ENCODE results near the gene AUTS2. TPM values are rescaled to one million over a fixed set of nuclear protein-coding genes. Genes with fewer than 3 reads are reported as not detected.

AUTS2 gene
- polyA plus RNA-seq, 1 experiment: 0.54 TPM

DNA sequence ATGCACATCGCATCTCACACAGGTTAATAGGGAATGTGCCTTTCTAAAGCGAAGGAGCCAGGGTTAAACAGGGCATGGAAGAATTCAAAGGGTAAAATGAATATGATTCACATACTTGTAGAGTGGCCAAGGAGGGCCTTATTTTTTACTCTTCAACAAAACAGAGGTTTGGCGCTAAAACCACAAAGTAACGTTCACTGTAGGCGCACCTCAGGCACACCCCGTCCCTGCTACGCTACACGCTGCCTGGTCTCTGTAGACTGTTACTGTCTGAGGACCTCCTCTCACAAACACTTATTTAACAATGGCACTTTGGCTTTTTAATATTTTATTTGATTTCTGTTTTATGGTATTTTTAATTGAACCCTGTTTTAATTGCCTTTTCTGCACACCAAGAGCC lies 1071.6 kb downstream of the AUTS2 start:
- CTCF ChIA-PET: no interaction called here
- no peak for DNase-seq (ENCODE audit: low read depth)

GRCh38 chr7:70670288-70670687 lies 1072.0 kb downstream of the AUTS2 start:
- ChIA-PET POLR2A (no interaction called here), CTCF (no interaction called here)
- Histone ChIP-seq H3K36me3 (ENCODE audit: control insufficient read depth, insufficient read depth, low read length) (no peaks in the 10 kb centered on the region), H3K4me3 (ENCODE audit: low read depth, low read length) (no peak overlapping the region), H3K27me3 (ENCODE audit: control insufficient read depth, insufficient read depth, low read length) (no peaks in the 10 kb centered on the region)
- DNase-seq (ENCODE audit: low read depth): no peak
- TF ChIP-seq CTCF (IDR thresholded peaks at IDR 0.05; ENCODE audit: insufficient read depth, low read depth, low read length): no peak

More for the DNA sequence above, 1071.6 kb downstream of the AUTS2 start:
- TF ChIP-seq CTCF (IDR thresholded peaks at IDR 0.05; ENCODE audit: insufficient read depth, low read depth, low read length): no peak
- no peaks in the 10 kb centered on the region for H3K27me3 ChIP-seq (ENCODE audit: control insufficient read depth, insufficient read depth, low read length)
- no peak overlapping the region for H3K4me3 ChIP-seq (ENCODE audit: low read depth, low read length)
- POLR2A ChIA-PET: no interaction called here
- H3K36me3 ChIP-seq (ENCODE audit: control insufficient read depth, insufficient read depth, low read length): no peaks in the 10 kb centered on the region

DNA sequence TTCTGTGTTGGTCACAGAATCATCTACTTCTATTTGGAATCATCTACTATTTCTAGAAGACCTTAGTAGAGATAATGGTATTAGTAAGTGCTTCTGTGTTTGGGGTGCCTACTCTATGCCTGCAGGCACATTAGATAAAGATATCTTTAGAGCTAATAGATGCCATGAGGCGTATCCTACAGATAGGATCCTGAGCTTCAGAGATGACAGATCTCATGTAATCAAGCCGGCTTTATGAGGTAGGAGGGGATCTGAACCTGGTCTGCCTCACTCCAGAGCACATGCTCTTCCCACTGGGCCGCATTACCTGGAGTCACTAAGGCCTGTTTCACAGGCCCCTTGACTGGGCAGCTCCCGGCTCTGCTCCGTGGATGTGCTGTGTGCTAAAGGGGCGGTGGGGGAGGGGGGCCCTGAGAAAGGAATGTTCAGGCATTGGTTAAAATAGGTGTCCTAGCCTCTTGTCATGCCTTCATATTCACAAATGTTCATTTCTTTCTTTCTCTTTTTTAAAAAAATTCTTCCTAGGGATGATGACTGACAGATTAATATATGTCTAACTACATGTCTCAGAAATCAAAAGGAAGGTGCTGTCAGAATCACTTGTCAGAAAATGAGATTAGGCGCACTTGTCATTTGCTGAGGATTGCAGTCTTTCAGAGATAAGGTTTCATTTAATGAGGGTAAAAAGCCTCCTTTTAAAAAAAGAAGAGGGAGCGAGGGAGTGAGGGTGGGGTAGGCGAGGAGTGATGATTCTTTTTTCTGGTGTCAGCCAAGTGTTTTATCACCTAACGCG lies 1075.7 kb downstream of the AUTS2 start:
- H3K4me3 ChIP-seq (ENCODE audit: low read depth, low read length): no peak overlapping the region
- no peak for DNase-seq (ENCODE audit: low read depth)
- ChIA-PET CTCF (no interaction called here), POLR2A (no interaction called here)
- no peak for TF ChIP-seq CTCF (IDR thresholded peaks at IDR 0.05; ENCODE audit: insufficient read depth, low read depth, low read length)
- H3K27me3 ChIP-seq (ENCODE audit: control insufficient read depth, insufficient read depth, low read length): no peaks in the 10 kb centered on the region
- H3K36me3 ChIP-seq (ENCODE audit: control insufficient read depth, insufficient read depth, low read length): no peaks in the 10 kb centered on the region

DNA sequence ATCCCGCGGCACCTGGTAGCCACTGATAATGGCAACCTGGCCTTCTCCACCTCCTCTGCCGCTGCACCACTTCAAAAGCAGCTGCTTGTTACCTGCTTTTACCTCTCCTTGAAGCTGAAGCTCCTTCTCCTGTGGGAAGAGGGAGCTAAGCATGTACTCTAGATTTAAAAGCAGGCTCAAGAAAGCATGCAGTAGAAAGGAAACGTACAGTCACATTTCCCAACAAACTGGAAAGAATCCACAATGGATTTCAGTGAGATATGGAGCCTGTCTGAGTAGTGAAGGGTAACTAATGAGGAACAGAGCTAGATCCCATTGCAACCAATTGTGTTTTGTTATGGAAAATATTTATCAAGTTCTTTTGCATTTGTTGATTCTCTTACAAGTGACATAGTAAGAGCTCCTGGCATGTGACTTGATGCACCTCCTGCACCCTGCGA lies 1076.3 kb downstream of the AUTS2 start:
- no peak for TF ChIP-seq CTCF (IDR thresholded peaks at IDR 0.05; ENCODE audit: insufficient read depth, low read depth, low read length)
- no peaks in the 10 kb centered on the region for H3K36me3 ChIP-seq (ENCODE audit: control insufficient read depth, insufficient read depth, low read length)
- no peak overlapping the region for H3K4me3 ChIP-seq (ENCODE audit: low read depth, low read length)
- ChIA-PET POLR2A (no interaction called here), CTCF (no interaction called here)
- H3K27me3 ChIP-seq (ENCODE audit: control insufficient read depth, insufficient read depth, low read length): no peaks in the 10 kb centered on the region
- no peak for DNase-seq (ENCODE audit: low read depth)

- no peaks in the 10 kb centered on the region for H3K27me3 ChIP-seq (ENCODE audit: control insufficient read depth, insufficient read depth, low read length)
- POLR2A ChIA-PET: no interaction called here
- TF ChIP-seq CTCF (IDR thresholded peaks at IDR 0.05; ENCODE audit: insufficient read depth, low read depth, low read length): no peak
- CTCF ChIA-PET: no interaction called here
- no peaks in the 10 kb centered on the region for H3K36me3 ChIP-seq (ENCODE audit: control insufficient read depth, insufficient read depth, low read length)
- H3K4me3 ChIP-seq (ENCODE audit: low read depth, low read length): no peak overlapping the region
- DNase-seq (ENCODE audit: low read depth): no peak
Observed at GRCh38 chr7:70676243-70676642, 1078.0 kb downstream of the AUTS2 start.

All from BJ (cell line).